HG03442 (cell line): ENCODE data around the gene SHMT1.
"Not testable (repeated sequence)": the region's sequence is repeated elsewhere in the genome, so short reads cannot be mapped to it uniquely, and the experiment has no call there.

Experiments used
- ATAC-seq: cut with Tn5 transposase; IDR thresholded peaks from one replicate; pipeline ENCODE4 v1.9.1; 2021; ENCODE audit warnings: mild to moderate bottlenecking, moderate library complexity; ENCODE audit not compliant: unreplicated experiment

Gene SHMT1

GRCh38 chr17:18378614-18379013, 15.3 kb upstream of the SHMT1 start:
- not testable (repeated sequence) for ATAC-seq

- no peak for ATAC-seq
Observed at GRCh38 chr17:18378205-18378505, 14.8 kb upstream of the SHMT1 start.

GRCh38 chr17:18377437-18378204, 14.3 kb upstream of the SHMT1 start, which contains the start of gene EVPLL:
Gene EVPLL (plus strand): TSS chr17:18377778. CDS start chr17:18380938, 3,160 bp downstream.
- no peak for ATAC-seq

- no peak for ATAC-seq
Observed at GRCh38 chr17:18374216-18374615, 10.9 kb upstream of the SHMT1 start.

GRCh38 chr17:18373181-18373580, 9.8 kb upstream of the SHMT1 start:
- not testable (repeated sequence) for ATAC-seq

- no peak for ATAC-seq
Observed at GRCh38 chr17:18371455-18371854, 8.1 kb upstream of the SHMT1 start.

GRCh38 chr17:18370761-18371160, 7.4 kb upstream of the SHMT1 start:
- no peak for ATAC-seq

GRCh38 chr17:18368946-18369345, 5.6 kb upstream of the SHMT1 start:
- no peak for ATAC-seq

- ATAC-seq: no peak
Observed at GRCh38 chr17:18364166-18364565, 816 bp upstream of the SHMT1 start.

- ATAC-seq: no peak
Observed at GRCh38 chr17:18362698-18363100, 651 bp downstream of the SHMT1 start.

GRCh38 chr17:18361837-18362697, 1.3 kb downstream of the SHMT1 start:
- no peak for ATAC-seq

- no peak for ATAC-seq
Observed at GRCh38 chr17:18360518-18360917, 2.8 kb downstream of the SHMT1 start.

GRCh38 chr17:18356624-18357023, 6.7 kb downstream of the SHMT1 start:
- ATAC-seq: no peak

- no peak for ATAC-seq
Observed at GRCh38 chr17:18353541-18353940, 9.8 kb downstream of the SHMT1 start.

GRCh38 chr17:18344021-18344420, 19.3 kb downstream of the SHMT1 start:
- no peak for ATAC-seq

GRCh38 chr17:18339933-18340332, 23.4 kb downstream of the SHMT1 start:
- no peak for ATAC-seq

- not testable (repeated sequence) for ATAC-seq
Observed at GRCh38 chr17:18338158-18338557, 25.2 kb downstream of the SHMT1 start.

GRCh38 chr17:18332909-18333489, 30.4 kb downstream of the SHMT1 start:
- no peak for ATAC-seq

- no peak for ATAC-seq
Observed at GRCh38 chr17:18331879-18332278, 31.5 kb downstream of the SHMT1 start.

- ATAC-seq: no peak
Observed at GRCh38 chr17:18328643-18329204, 34.6 kb downstream of the SHMT1 start.

- ATAC-seq: no peak
Observed at GRCh38 chr17:18327556-18327955, 35.8 kb downstream of the SHMT1 start.
